ENCODE measurements around the gene PTPRO. TPM values are rescaled to one million over a fixed set of nuclear protein-coding genes. Genes with fewer than 3 reads are reported as not detected.

PTPRO gene
- total RNA-seq, 6 experiments from 2014 or later = 0.07 to 0.19 (median 0.09) TPM; not detected in 1

DNA sequence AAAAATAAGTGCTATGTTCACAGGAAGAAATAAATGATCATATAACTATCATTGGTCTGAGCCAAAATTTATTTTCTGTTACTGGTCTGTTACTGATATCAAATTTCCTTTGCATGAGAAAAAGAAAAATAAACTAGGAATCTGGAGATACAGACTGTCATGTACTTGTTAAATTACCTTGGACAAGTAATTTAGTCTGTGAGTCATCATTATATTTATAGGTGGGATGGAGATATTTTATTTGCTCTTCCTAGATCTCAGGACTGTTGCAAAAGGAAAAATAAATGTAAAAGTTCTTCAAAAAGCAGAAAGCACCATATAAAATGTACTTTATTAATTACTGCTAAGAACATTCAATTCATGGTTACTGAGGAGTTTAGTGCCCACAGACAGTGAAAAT is 174.4 kb downstream of the PTPRO start:
- no peaks in the 10 kb centered on the region for H3K36me3 Mint-ChIP-seq (ENCODE audit: low read depth)

DNA sequence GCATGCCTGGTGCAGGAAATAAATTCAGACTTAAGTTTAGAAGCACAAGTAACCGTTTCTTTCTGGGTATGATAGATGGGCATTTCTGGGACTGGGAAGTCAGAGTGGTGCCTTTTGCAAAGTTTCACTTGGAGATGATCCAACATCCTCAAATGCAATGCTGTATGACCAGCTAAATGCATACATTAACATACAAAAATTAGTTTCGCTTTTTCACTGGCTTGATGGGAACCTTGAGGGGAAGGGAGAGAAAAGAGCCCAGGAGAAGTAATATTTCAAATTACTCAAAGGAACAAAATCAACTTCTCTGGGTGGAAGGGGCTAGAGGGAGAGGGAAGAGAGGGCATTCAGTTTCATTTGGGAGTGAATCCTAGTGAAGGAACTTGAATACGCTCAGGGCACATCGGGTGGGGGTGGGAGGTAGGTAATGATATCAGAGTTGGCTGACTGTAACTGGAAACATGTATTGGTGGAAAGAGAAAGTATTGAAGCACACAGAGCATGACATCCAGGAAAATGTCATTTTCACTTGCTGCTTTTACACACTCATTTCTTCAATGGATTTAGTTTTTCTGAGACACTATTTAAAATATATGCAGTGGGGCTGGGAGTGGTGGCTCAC is 175.5 kb downstream of the PTPRO start:
- no peak for DNase-seq
- no peaks in the 10 kb centered on the region for H3K4me1 Mint-ChIP-seq (ENCODE audit: low read depth)

More for the DNA sequence above, 174.4 kb downstream of the PTPRO start:
- no peak for TF ChIP-seq CTCF (IDR thresholded peaks at IDR 0.05)
- Mint-ChIP-seq H3K4me1 (ENCODE audit: low read depth) (no peaks in the 10 kb centered on the region), H3K9me3 (no peaks in the 10 kb centered on the region), H3K4me3 (no peak overlapping the region), H3K27me3 (ENCODE audit: insufficient read depth) (no peaks in the 10 kb centered on the region; the same call in 1 of the 2 replicates), H3K27ac (no peak overlapping the region)
- no peak for DNase-seq

DNA sequence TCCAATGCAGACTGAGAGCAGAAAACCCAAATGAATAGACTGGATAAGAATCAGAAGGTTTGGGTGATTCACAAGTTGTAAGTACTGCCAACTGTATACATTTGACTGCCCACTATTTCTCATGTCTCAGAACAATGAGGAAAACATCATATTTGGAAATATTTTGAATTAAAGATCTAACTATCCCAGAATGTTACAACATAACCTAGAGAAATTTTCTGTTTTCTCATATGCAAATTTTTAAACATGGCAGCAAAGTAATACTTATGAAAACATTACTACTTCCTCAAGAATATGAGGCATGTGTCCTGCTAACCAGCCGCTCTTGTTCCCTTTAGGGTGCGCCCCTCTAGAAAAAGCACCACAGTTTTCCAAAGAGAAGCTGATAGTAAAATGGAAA is 179.9 kb downstream of the PTPRO start:
- Mint-ChIP-seq H3K27ac (no peak overlapping the region), H3K4me1 (ENCODE audit: low read depth) (no peaks in the 10 kb centered on the region), H3K9me3 (no peaks in the 10 kb centered on the region), H3K36me3 (ENCODE audit: low read depth) (no peaks in the 10 kb centered on the region), H3K4me3 (no peak overlapping the region), H3K27me3 (ENCODE audit: insufficient read depth) (peaks cover 8% of the 10 kb centered on the region)
- no peak for TF ChIP-seq CTCF (IDR thresholded peaks at IDR 0.05)
- no peak for DNase-seq

More for the DNA sequence above, 175.5 kb downstream of the PTPRO start:
- H3K4me3 Mint-ChIP-seq = peak overlapping the region; percentile 1; the same call in 1 of the 2 replicates
- H3K9me3 Mint-ChIP-seq = no peaks in the 10 kb centered on the region
- no peaks in the 10 kb centered on the region; the same call in 1 of the 2 replicates for H3K27me3 Mint-ChIP-seq (ENCODE audit: insufficient read depth)
- H3K27ac Mint-ChIP-seq = no peak overlapping the region
- no peak for TF ChIP-seq CTCF (IDR thresholded peaks at IDR 0.05)
- H3K36me3 Mint-ChIP-seq (ENCODE audit: low read depth) = no peaks in the 10 kb centered on the region

- Mint-ChIP-seq H3K36me3 (ENCODE audit: low read depth) (no peaks in the 10 kb centered on the region), H3K9me3 (no peaks in the 10 kb centered on the region), H3K4me3 (no peak overlapping the region), H3K4me1 (ENCODE audit: low read depth) (no peaks in the 10 kb centered on the region), H3K27ac (no peak overlapping the region), H3K27me3 (ENCODE audit: insufficient read depth) (peaks cover 20% of the 10 kb centered on the region)
- DNase-seq = no peak
- no peak for TF ChIP-seq CTCF (IDR thresholded peaks at IDR 0.05)
These were observed 183.3 kb downstream of the PTPRO start for GRCh38 chr12:15505616-15506015.

DNA sequence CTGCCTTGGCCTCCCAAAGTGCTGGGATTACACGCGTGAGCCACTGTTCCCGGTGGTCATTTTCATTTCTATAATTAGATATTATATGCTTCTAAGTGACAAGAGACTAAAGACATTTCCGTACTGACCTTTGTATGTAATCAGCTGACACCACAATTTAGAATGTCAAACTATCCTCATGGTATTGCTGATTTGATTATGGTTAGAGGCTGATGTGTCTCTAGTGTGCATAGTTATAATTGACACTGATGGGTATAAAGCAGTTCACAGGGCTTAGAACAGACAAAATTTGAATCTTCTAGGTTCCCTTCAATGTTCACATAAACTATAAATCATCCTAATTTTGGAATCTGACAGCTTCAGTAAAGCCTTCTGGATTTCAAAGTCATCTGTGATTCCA is 192.7 kb downstream of the PTPRO start:
- peaks cover 17% of the 10 kb centered on the region for H3K27me3 Mint-ChIP-seq (ENCODE audit: insufficient read depth)
- H3K4me1 Mint-ChIP-seq (ENCODE audit: low read depth) = no peaks in the 10 kb centered on the region
- H3K4me3 Mint-ChIP-seq = no peak overlapping the region
- no peaks in the 10 kb centered on the region for H3K9me3 Mint-ChIP-seq
- TF ChIP-seq CTCF (IDR thresholded peaks at IDR 0.05) = no peak
- no peak overlapping the region for H3K27ac Mint-ChIP-seq
- no peaks in the 10 kb centered on the region for H3K36me3 Mint-ChIP-seq (ENCODE audit: low read depth)
- DNase-seq = no peak
